NCI-H1694 (cell line): Measurements from ENCODE around the gene PDE2A.

Source experiments
- DNase-seq: peaks from one replicate; lab custom pipeline; 2025; lab: John Stamatoyannopoulos, UW

PDE2A gene

GRCh38 chr11:72673943-72674828 lies at the start of gene PDE2A:
Gene PDE2A (minus strand): TSS chr11:72674422. CDS start chr11:72674207, 215 bp downstream.
- DNase-seq: peak; percentile 25

DNA sequence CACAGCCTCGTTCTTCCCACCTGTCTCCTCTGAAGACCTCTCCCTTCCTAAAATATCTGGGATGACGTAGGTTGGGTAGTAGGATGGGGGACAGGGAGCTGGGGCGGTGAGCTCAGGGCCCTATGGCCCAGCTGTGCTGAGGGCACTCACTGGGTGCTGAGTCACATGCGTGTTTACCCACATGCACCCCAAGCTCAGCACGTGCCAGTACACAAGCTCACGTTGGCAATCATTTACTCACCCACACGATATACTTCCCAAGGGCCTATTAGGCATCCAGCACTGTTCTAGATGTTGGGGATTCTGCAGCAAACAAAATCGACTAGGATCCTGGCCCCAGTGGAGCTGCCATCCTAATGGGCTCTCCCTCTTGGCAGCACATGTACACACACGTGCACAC lies 49.3 kb upstream of the PDE2A start:
- DNase-seq: no peak

- DNase-seq: peak; percentile 70
Measured at GRCh38 chr11:72722050-72722748, 48.0 kb upstream of the PDE2A start.

DNA sequence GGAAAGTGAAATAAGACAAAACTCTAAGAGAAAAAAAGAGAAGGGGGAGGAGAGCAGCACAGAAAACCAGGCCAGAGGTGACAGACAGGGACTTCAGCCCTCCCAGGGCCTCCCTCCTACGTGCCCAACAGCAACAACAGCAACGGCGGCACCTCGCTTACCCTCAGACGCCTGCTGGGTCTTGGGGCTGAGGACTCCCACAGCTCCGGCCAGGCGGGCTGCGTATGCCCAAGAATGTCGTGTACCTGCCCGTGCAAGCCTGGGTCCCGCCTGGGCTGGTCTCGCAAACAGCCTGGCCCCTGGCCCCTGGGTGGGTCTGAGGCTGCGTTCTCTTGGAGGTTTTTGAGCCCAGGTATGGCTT lies 47.4 kb upstream of the PDE2A start:
- DNase-seq: no peak

DNA sequence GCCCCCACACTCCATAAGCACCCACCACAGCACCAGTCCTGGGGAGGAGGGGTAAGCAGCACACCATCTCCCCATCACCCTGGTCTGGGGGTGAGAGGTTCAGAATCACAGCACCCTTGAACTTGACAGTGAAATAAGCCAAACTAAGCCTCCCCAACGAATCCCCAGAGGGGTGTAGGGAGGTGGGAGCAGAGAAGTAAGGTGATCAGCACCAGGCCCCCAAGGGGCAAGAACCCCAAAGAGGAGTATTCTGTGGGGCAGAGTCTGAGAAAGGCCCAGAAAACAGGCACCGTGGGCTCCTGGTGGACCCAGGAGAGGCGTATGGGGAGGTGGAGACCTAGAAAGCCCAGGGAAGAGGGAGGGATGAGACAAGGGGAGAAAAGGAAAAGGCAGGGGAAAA lies 47.1 kb upstream of the PDE2A start:
- no peak for DNase-seq

DNA sequence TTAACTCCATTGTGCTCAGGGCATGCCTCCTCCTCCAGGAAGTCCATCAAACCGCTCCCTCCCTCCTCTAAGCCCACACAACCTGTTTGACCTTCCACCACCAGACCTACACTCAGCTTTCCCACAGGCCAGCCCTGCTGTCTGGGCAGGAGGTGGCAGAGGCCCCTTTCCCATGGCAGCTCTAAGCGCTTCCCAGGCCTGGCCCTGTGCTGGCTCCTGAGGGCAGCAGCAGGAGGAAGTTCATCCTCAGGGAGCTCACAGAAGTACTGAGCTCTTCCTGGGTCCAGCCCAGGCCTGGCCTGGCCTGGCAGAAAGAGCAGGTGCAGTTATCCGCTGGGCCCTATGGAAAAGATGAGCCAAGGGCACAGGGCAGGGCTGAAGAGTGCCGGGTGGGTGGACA lies 46.6 kb upstream of the PDE2A start:
- DNase-seq: no peak

- no peak for DNase-seq
Measured at GRCh38 chr11:72720047-72720446, 45.8 kb upstream of the PDE2A start.

DNA sequence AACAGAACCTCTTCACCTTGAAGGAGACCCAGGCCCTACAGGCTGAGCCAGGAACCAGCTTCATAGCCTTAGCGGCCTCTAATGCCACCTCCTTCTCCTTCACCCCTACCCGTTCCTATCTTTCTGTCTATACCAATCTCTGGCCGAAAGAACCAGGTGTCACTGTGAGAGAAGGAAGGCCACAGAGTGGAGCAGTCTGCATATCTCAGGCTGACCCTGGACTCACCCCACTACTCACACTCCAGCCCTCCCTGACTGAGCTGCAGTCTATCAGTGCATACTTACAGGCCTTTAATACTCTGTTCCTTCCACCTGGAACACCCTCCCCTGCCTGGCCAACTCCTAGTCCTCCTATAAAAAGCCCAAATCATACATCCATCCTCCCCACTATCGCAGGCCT lies 45.3 kb upstream of the PDE2A start:
- DNase-seq: no peak

DNA sequence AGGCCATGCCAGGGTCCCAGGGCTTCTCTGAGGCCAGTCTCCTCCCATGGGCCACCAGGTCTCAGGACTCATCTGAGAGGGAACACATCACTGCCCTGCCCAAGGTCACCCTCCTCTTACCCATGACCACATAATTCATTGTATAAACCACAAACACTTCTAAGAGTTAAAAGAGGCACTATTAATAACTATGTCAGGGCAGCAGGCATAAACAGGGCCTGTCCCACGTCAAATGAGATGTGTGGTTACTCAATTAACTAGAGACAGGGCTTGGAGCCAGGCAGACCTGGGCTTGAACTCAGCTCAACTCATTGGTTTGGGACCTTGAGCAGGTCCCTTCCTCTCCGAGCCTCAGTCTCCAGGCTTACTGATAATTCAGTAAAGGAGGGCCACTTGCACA lies 44.9 kb upstream of the PDE2A start:
- DNase-seq: no peak

GRCh38 chr11:72718101-72718501 lies 43.9 kb upstream of the PDE2A start:
- no peak for DNase-seq

- no peak for DNase-seq
Measured at GRCh38 chr11:72716788-72717435, 42.7 kb upstream of the PDE2A start.

DNA sequence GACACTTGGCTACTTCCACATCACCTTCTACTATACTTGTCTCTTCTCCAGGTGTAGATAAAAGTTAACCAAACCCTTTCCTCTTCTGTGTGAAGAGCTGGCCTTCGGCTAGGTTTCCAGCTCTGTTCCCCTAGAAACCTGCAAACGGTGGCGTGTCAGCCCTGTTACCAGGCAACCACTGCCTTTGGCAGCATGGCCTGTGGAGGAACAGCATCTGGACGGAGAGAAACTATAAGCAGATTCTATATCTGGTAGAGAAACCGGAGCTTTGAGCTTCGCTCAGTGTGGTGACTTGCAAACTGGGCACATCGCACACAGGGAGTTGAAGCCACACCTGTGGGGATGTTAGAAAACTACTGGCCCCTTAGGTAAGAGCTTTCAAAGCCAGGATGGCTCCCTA lies 42.1 kb upstream of the PDE2A start:
- peak; percentile 47 for DNase-seq

- DNase-seq: no peak
Measured at GRCh38 chr11:72712841-72713240, 38.6 kb upstream of the PDE2A start.

DNA sequence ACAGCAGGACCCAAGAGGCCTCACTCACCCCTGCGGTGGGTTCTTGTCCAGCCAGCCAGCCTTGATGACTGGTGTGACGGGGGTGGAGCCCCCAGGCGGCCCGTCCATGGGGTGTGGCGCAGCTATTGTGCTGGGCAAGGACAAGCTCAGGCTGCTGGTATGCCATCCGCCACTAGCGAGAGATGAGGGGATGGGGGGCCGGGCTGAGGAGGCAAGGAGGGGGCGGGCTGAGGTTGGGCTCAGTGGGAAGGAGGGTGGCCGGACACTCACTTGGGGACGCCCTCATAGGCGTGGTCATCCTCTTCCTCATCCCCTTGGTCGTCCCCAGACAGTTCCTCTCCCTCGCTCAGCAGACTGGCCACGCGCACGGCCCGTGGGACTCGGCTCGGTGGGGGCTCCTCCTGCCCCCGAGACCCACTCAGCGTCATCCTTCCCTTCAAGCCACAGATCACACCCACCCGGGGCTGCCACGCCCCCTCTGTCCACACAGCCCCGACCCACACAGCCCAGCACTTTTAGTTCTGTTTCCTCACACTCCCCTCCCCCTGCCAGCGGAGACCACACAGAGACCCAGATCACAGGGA lies 38.0 kb upstream of the PDE2A start:
- DNase-seq: no peak

- DNase-seq: no peak
Measured at GRCh38 chr11:72711141-72711540, 36.9 kb upstream of the PDE2A start.

DNA sequence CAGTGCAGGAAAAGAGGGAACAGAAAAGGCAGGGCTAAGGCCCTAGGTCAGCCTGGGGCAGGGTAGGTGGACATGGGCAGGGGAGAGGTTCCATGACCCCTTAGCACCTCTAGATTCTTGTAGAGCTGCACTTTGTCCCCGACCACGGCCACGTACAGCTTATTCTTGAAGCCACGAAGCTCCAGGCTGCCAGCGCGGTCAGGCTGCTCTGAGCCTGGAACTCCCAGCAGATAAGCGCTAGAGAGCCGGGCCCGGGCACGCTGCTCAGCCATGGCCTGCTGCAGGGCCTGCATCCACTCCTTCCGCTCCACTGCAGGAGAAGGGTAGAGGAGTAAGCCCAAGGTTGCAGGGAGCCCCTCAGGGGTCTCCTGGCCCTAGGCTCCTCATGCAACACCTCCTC lies 36.1 kb upstream of the PDE2A start:
- DNase-seq: no peak

GRCh38 chr11:72709478-72710238 lies 35.4 kb upstream of the PDE2A start:
- no peak for DNase-seq

DNA sequence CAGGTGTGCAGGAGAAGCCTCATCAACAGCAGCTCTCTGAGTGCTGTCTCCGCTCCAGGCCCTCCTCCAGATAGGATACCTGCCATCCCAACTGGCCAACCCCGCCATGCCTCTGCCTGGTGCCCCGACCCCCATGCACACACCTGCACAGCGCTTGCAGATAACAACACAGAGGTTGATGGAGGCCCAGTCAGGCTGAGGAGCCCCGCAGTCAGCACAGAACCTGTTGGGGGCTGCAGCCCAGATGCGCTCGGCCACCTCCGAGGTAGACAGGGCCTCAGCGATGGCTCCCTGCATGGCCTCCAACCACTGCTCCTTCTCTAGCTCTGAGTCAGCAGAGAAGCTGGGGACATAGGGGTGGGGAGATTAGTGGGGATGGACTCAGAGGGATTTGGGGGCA lies 32.8 kb upstream of the PDE2A start:
- DNase-seq: no peak

- no peak for DNase-seq
Measured at GRCh38 chr11:72706579-72706978, 32.4 kb upstream of the PDE2A start.

GRCh38 chr11:72705442-72706365 lies 31.5 kb upstream of the PDE2A start:
- DNase-seq: no peak

DNA sequence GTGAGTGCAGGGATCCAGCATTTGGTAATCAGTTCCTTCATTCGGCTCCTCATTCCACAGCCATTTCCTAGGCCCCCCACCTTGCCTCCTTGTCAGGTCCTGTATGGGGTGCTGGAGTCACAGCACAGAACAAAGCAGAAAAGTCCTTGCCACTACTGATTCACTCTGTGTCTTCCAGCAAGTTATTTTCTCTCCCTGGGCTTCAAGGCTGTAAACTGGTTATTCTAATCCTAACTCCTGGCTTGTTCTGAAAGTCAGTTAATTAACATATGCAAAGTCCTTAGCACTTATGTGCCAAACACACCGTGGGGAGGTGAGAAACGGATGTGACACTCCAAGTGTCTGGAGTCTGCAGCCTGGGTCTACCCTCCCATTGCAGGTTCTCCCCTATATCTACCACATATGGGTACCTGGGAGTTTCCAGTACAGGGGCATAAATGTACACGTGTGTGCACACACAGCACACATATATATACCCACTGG lies 30.6 kb upstream of the PDE2A start:
- no peak for DNase-seq
